Stomach (tissue), 9 donors: ENCODE data around the gene NUTF2. TPM values are rescaled to one million over a fixed set of nuclear protein-coding genes. Genes with fewer than 3 reads are reported as not detected.

Experiments
- DNase-seq, 2 donors: peaks; one replicate each; pipeline versions ENCODE4 v3.0.0 to v3.0.0-alpha.2; 2013 to 2019
- H3K27ac ChIP-seq, 5 donors: fragments of 200-600 bp in 4 of 5; sonication (generic) in 4 of 5; one replicate each; pipeline ENCODE4 v1.5.1; 2013 to 2019; ENCODE audit warnings: mild to moderate bottlenecking in 1 of 5, moderate library complexity in 1 of 5
- H3K27me3 ChIP-seq, 3 donors: fragments of 200-600 bp; sonication (generic); one replicate each; pipeline ENCODE4 v1.5.1; 2017 to 2019; ENCODE audit warnings: mixed run types in 1 of 3
- H3K36me3 ChIP-seq, 4 donors: fragments of 200-600 bp; sonication (generic); 1 replicate in 3 of 4; 2 replicates in 1 of 4; pipeline ENCODE4 v1.5.1; 2016 to 2019
- H3K4me1 ChIP-seq, 4 donors: fragments of 200-600 bp; sonication (generic); one replicate each; pipeline ENCODE4 v1.5.1; 2016 to 2019
- H3K4me3 ChIP-seq, 4 donors: fragments of 200-600 bp; sonication (generic) in 3 of 4; one replicate each; pipeline ENCODE4 v1.5.1; 2016 to 2019; ENCODE audit warnings: mild to moderate bottlenecking in 1 of 4
- H3K9me3 ChIP-seq, 4 donors: fragments of 200-600 bp; sonication (generic); one replicate each; pipeline ENCODE4 v1.5.1; 2016 to 2019
- CTCF ChIP-seq, 7 experiments: fragments of 450-650 bp in 4 of 7; fragments of 200-600 bp in 3 of 7; sonication (generic) in 3 of 7; IDR thresholded peaks; one replicate each; pipeline ENCODE4 v1.5.1; 2016 to 2019; ENCODE audit warnings: antibody characterized with exemption in 7 of 7, control low read depth in 2 of 7, mild to moderate bottlenecking in 1 of 7
- EP300 ChIP-seq: sonication (generic); formaldehyde crosslinking; IDR thresholded peaks from one replicate; pipeline ENCODE4 v1.6.1; 2017; ENCODE audit warnings: antibody characterized with exemption
- POLR2A ChIP-seq, 4 donors: fragments of 450-650 bp; IDR thresholded peaks; one replicate each; pipeline ENCODE4 v1.6.1; 2016; ENCODE audit warnings: antibody characterized with exemption in 4 of 4, control low read depth in 2 of 4, mild to moderate bottlenecking in 1 of 4, moderate library complexity in 1 of 4
- POLR2AphosphoS5 ChIP-seq, 3 donors: sonication (generic); formaldehyde crosslinking; IDR thresholded peaks; one replicate each; pipeline ENCODE4 v1.6.1; 2016; ENCODE audit warnings: antibody characterized with exemption in 3 of 3
- WGBS, 5 donors: extraction: QIAGEN DNeasy Blood & Tissue Kit in 3 of 5; methylation state at CpG; one replicate each; pipeline versions ENCODE4 v1.1.5 to v1.1.7; 2013 to 2018; 5-methylcytosine and 5-hydroxymethylcytosine counted together
- intact Hi-C: fragments of 100-400 bp; cut with DNase I; formaldehyde crosslinking; loops from one replicate; pipeline ENCODE4 v1.15.1; 2023; ENCODE audit warnings: low total_unique reads
- polyA plus RNA-seq, 3 donors: library from polyadenylated mRNA; stranded (reverse); fragments of 200-250 nt; gene quantifications; one replicate each; pipeline ENCODE4 v1.2.3, GENCODE V29; 2013
- total RNA-seq, 5 donors: library from RNA; depleted of rRNA; stranded (reverse); fragments of >200 nt; gene quantifications; one replicate each; pipeline versions ENCODE4 v1.1.0 to v1.2.3, GENCODE V29; 2014 to 2016
- donor health status: healthy with polysubstance abuse.
- donor health status: Bipolar disorder and iron deficiency.
- donor health status: healthy.

Gene NUTF2
- total and polyA plus RNA-seq, 8 donors: 9.3 to 125 (median 60.5) TPM

DNA sequence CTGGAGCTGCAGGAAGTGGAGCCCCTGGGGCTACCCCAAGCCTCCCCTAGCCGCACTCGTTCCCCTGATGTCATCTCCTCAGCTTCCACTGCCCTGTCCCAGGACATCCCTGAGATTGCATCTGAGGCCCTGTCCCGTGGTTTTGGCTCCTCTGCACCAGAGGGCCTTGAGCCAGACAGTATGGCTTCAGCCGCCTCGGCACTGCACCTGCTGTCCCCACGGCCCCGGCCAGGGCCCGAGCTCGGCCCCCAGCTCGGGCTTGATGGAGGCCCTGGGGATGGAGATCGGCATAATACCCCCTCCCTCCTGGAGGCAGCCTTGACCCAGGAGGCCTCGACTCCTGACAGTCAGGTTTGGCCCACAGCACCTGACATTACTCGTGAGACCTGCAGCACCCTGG lies 33.9 kb downstream of the NUTF2 start:
- WGBS, 5 donors: 93 to 96% (median 94%) methylated on average over 10 to 13 of the region's 13 CpGs
- Histone ChIP-seq H3K27ac (no peak overlapping the region), H3K4me3 (no peak overlapping the region), H3K9me3 (no peaks in the 10 kb centered on the region), H3K4me1 (peaks cover 12 to 38% (median 20%) of the 10 kb centered on the region in 4 donors), H3K27me3 (no peaks in the 10 kb centered on the region), H3K36me3 (peaks cover 83 to 99% (median 96%) of the 10 kb centered on the region in 4 donors)
- no peak for DNase-seq
- intact Hi-C loops: loop anchor here (5.0 kb wide), 2 partner anchors 47 to 162 kb away; no protein-coding TSS in a partner anchor
- TF ChIP-seq POLR2A (IDR thresholded peaks at IDR 0.05): no peak
- TF ChIP-seq EP300: no peak
- TF ChIP-seq POLR2AphosphoS5 (IDR thresholded peaks at IDR 0.05): no peak
- TF ChIP-seq CTCF (IDR thresholded peaks at IDR 0.05): no peak

DNA sequence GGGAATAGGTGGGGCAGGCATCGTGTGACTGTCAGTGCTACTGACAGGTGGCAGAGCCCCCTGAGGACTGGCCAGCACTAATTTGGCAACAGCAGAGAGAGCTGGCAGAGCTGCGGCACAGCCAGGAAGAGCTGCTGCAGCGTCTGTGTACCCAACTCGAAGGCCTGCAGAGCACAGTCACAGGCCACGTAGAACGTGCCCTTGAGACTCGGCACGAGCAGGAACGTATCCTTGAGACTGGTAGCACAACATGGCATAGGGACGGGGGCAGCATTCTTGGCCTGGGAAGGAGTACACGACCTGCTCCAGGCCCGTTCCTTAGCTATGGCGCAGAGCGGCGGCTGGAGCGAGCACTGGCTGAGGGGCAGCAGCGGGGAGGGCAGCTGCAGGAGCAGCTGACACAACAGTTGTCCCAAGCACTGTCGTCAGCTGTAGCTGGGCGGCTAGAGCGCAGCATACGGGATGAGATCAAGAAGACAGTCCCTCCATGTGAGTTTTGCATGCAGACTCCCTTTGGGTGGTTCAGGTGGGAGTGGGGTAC lies 35.0 kb downstream of the NUTF2 start:
- WGBS, 5 donors: 81 to 93% (median 93%) methylated on average over 18 to 21 of the region's 21 CpGs
- DNase-seq: no peak
- peaks cover 12 to 27% (median 15%) of the 10 kb centered on the region in 4 donors for H3K4me1 ChIP-seq
- intact Hi-C loops: loop anchor here (5.0 kb wide), 2 partner anchors 46 to 161 kb away; no protein-coding TSS in a partner anchor
- H3K9me3 ChIP-seq: no peaks in the 10 kb centered on the region
- no peaks in the 10 kb centered on the region for H3K27me3 ChIP-seq
- TF ChIP-seq EP300 (no peak), POLR2A (IDR thresholded peaks at IDR 0.05) (no peak), POLR2AphosphoS5 (IDR thresholded peaks at IDR 0.05) (no peak), CTCF (IDR thresholded peaks at IDR 0.05) (no peak)
- H3K36me3 ChIP-seq: peaks cover 77 to 99% (median 97%) of the 10 kb centered on the region in 4 donors
- no peak overlapping the region for H3K27ac ChIP-seq
- H3K4me3 ChIP-seq: no peak overlapping the region

DNA sequence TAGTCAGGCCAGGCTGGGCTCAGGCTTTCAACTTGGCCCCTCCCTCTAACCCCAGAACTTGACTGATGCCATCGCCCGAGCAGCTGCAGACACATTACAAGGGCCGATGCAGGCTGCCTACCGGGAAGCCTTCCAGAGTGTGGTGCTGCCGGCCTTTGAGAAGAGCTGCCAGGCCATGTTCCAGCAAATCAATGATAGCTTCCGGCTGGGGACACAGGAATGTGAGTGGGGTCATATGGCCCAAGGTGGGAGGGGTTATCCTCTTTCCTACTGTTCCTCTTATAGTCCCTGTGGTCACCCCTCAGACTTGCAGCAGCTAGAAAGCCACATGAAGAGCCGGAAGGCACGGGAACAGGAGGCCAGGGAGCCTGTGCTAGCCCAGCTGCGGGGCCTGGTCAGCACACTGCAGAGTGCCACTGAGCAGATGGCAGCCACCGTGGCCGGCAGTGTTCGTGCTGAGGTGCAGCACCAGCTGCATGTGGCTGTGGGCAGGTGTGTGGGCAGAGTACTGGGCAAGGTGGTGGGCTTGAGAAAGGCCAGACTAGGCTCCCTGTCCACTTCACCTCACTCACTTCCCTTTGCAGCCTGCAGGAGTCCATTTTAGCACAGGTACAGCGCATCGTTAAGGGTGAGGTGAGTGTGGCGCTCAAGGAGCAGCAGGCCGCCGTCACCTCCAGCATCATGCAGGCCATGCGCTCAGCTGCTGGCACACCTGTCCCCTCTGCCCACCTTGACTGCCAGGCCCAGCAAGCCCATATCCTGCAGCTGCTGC lies 35.8 kb downstream of the NUTF2 start:
- Histone ChIP-seq H3K27ac (no peak overlapping the region), H3K36me3 (peaks cover 69 to 96% (median 89%) of the 10 kb centered on the region in 4 donors), H3K4me3 (no peak overlapping the region), H3K9me3 (no peaks in the 10 kb centered on the region), H3K4me1 (peaks cover 12 to 27% (median 15%) of the 10 kb centered on the region in 4 donors), H3K27me3 (no peaks in the 10 kb centered on the region)
- intact Hi-C loops: loop anchor here (5.0 kb wide), 2 partner anchors 45 to 160 kb away; no protein-coding TSS in a partner anchor
- no peak for DNase-seq
- TF ChIP-seq POLR2AphosphoS5 (IDR thresholded peaks at IDR 0.05) (no peak), CTCF (IDR thresholded peaks at IDR 0.05) (no peak), POLR2A (IDR thresholded peaks at IDR 0.05) (no peak), EP300 (no peak)
- 63 to 79% (median 77%) methylated on average over 11 to 18 of the region's 18 CpGs for WGBS, 5 donors

GRCh38 chr16:67883146-67883871 lies 36.6 kb downstream of the NUTF2 start:
- no peaks in the 10 kb centered on the region for H3K27me3 ChIP-seq
- WGBS, 5 donors: 58 to 65% (median 63%) methylated on average over 6 of the region's 6 CpGs
- no peak overlapping the region for H3K4me3 ChIP-seq
- intact Hi-C loops: loop anchor here (5.0 kb wide), 2 partner anchors 44 to 159 kb away; no protein-coding TSS in a partner anchor
- DNase-seq: no peak
- H3K4me1 ChIP-seq: peaks cover 12 to 27% (median 15%) of the 10 kb centered on the region in 4 donors
- H3K36me3 ChIP-seq: peaks cover 61 to 89% (median 81%) of the 10 kb centered on the region in 4 donors
- TF ChIP-seq POLR2A (IDR thresholded peaks at IDR 0.05) (no peak), POLR2AphosphoS5 (IDR thresholded peaks at IDR 0.05) (no peak)
- peak overlapping the region in 3 of 5 donors; percentile 17 to 80 (median 47) for H3K27ac ChIP-seq
- H3K9me3 ChIP-seq: no peaks in the 10 kb centered on the region
